Adrenal gland (tissue), 5 donors: ENCODE measurements around the gene ROCK2.

Source experiments
- POLR2A ChIP-seq, 2 donors: fragments of 450-650 bp; IDR thresholded peaks; one replicate each; pipeline ENCODE4 v1.6.1; 2017; ENCODE audit warnings: antibody characterized with exemption in 2 of 2, mild to moderate bottlenecking in 2 of 2, moderate library complexity in 1 of 2
- TF ChIP-seq, protein P1 (sequence below), 6 experiments: fragments of 450-650 bp in 4 of 6; fragments of 200-600 bp in 2 of 6; sonication (generic) in 1 of 6; IDR thresholded peaks; 1 replicate in 5 of 6; 2 replicates in 1 of 6; pipeline versions ENCODE4 v1.5.1 to v1.8.0; 2016 to 2021; ENCODE audit warnings: antibody characterized with exemption in 6 of 6, mild to moderate bottlenecking in 2 of 6, moderate library complexity in 1 of 6
- donor health status: DM: no; HTN: no; CAD: no.

DNA sequence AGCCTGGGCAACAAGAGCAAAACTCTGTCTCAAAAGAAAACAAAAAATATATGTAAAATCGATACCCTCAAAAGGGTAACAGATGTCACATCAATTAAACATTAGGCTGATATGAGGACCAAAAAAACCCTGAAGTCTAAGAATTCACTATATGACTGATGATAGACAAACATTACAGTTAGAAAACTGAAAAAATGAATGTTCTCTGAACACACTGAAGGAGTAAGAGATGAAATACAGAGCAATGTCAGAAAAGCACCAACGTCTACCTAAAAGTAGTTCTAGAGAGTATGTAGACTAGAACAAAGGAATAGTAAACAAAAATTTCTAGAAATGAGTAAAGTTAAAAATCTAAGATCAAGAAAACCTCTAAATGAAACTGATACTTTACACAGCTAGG lies 107.3 kb downstream of the ROCK2 start:
- TF ChIP-seq, protein P1, sequence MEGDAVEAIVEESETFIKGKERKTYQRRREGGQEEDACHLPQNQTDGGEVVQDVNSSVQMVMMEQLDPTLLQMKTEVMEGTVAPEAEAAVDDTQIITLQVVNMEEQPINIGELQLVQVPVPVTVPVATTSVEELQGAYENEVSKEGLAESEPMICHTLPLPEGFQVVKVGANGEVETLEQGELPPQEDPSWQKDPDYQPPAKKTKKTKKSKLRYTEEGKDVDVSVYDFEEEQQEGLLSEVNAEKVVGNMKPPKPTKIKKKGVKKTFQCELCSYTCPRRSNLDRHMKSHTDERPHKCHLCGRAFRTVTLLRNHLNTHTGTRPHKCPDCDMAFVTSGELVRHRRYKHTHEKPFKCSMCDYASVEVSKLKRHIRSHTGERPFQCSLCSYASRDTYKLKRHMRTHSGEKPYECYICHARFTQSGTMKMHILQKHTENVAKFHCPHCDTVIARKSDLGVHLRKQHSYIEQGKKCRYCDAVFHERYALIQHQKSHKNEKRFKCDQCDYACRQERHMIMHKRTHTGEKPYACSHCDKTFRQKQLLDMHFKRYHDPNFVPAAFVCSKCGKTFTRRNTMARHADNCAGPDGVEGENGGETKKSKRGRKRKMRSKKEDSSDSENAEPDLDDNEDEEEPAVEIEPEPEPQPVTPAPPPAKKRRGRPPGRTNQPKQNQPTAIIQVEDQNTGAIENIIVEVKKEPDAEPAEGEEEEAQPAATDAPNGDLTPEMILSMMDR (IDR thresholded peaks at IDR 0.05), result no peak
- no peak for TF ChIP-seq POLR2A (IDR thresholded peaks at IDR 0.05)
